ENCODE data around the gene MYEOV.

- TF ChIP-seq CTCF (IDR thresholded peaks at IDR 0.05; ENCODE audit: low read depth, low read length) (no peak), EZH2phosphoT487 (IDR thresholded peaks at IDR 0.05; ENCODE audit: low read depth) (no peak)
Measured at GRCh38 chr11:69320326-69320725, 26.4 kb downstream of the MYEOV start.

All from OCI-LY3 (cell line).